Fibroblast of pulmonary artery (primary cell): ENCODE data around the gene ZGPAT.

Source experiments
- DNase-seq: peaks from one replicate; pipeline ENCODE4 v3.0.0-alpha.2; 2010; ENCODE audit warnings: low read depth
- H3K4me3 ChIP-seq: replicated peaks from 2 replicates; pipeline ENCODE4 v1.5.1; 2011; ENCODE audit warnings: low read depth, mild to moderate bottlenecking, control low read depth, low read length, moderate library complexity
- TF ChIP-seq, protein P1 (sequence below): IDR thresholded peaks from 2 replicates; pipeline ENCODE4 v1.5.1; 2011; ENCODE audit warnings: mild to moderate bottlenecking, control low read depth, low read length, inconsistent platforms; ENCODE audit errors: missing control alignments

ZGPAT gene

GRCh38 chr20:63778034-63778752 is 70.4 kb downstream of the ZGPAT start:
- TF ChIP-seq, protein P1, sequence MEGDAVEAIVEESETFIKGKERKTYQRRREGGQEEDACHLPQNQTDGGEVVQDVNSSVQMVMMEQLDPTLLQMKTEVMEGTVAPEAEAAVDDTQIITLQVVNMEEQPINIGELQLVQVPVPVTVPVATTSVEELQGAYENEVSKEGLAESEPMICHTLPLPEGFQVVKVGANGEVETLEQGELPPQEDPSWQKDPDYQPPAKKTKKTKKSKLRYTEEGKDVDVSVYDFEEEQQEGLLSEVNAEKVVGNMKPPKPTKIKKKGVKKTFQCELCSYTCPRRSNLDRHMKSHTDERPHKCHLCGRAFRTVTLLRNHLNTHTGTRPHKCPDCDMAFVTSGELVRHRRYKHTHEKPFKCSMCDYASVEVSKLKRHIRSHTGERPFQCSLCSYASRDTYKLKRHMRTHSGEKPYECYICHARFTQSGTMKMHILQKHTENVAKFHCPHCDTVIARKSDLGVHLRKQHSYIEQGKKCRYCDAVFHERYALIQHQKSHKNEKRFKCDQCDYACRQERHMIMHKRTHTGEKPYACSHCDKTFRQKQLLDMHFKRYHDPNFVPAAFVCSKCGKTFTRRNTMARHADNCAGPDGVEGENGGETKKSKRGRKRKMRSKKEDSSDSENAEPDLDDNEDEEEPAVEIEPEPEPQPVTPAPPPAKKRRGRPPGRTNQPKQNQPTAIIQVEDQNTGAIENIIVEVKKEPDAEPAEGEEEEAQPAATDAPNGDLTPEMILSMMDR, result no peak
- no peak for DNase-seq
- H3K4me3 ChIP-seq, result no peak overlapping the region

DNA sequence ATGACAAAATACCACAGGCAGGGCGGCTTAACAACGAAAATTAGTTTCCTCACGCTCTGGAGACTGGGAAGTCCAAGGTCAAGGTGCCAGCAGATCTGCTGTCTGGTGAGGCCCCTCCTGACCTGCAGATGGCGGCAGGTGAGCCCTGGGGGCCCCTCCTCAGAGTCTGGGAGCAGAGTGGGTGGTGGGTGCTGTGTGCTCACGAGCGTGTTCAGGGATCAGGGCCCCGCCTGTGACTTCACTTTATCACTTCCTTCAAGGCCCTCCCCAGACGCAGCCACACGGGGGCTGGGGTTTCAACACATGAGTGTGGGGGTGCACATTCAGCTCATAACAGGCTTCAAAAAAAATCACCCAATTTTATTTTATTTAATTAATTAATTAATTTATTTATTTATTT is 71.0 kb downstream of the ZGPAT start:
- H3K4me3 ChIP-seq, result no peak overlapping the region
- DNase-seq, result no peak
- TF ChIP-seq, protein P1, result no peak

- TF ChIP-seq, protein P1, result no peak
- H3K4me3 ChIP-seq, result no peak overlapping the region
- DNase-seq, result no peak
These were observed 73.3 kb downstream of the ZGPAT start for GRCh38 chr20:63781181-63781580.

- H3K4me3 ChIP-seq, result no peak overlapping the region
- TF ChIP-seq, protein P1, result no peak
- DNase-seq, result no peak
These were observed 74.2 kb downstream of the ZGPAT start for GRCh38 chr20:63782051-63782471.

DNA sequence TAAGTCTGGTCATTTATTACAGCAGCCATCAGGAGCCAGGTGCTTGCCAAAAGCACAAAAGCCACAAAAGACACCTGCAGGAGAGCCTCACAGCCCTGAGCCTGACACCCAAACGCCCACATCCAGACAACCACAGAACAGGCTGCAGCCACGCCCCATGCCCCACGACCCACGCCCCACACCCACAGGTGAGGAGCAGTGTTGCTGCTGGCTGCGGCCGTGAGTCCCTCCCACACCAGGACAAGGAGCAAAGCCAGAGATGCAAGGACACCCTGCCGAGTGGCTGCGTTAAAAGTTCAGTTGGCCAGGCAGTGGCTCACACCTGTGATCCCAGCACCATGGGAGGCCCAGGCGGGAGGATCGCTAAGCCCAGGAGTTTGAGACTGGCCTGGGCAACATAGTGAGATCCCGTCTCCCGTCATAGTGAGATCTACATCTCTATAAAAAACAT is 74.7 kb downstream of the ZGPAT start:
- H3K4me3 ChIP-seq, result no peak overlapping the region
- TF ChIP-seq, protein P1, result no peak
- DNase-seq, result no peak

DNA sequence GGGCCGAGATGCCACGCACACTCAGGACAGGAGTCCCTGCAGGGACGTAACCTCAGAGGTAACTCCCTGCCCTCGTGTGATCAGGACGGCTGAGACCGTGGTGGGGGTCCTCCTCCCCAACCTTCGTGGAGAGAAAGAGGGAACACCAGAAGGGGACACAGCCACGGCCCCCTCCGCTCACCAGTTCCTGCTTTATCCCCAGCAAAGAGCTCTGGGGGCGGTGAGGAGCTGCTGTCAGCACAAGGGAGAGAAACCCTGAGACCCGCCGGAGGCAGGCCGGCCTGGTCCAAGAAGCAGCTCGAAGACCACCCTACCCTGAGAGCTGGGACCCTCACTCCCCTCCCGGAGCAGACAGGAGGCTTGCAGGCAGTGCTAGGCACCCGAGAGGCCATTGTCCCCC is 76.1 kb downstream of the ZGPAT start:
- no peak overlapping the region for H3K4me3 ChIP-seq
- TF ChIP-seq, protein P1, result no peak
- no peak for DNase-seq

- no peak overlapping the region for H3K4me3 ChIP-seq
- DNase-seq, result no peak
- TF ChIP-seq, protein P1, result no peak
These were observed 77.9 kb downstream of the ZGPAT start for GRCh38 chr20:63785691-63786131.
